WI38 (cell line): Measurements from ENCODE around the gene SLC16A4.
"Not testable (repeated sequence)": the region's sequence is repeated elsewhere in the genome, so short reads cannot be mapped to it uniquely, and the experiment has no call there.

Experiments used
- H3K4me3 ChIP-seq: 2 replicates; pipeline ENCODE4 v1.5.1; 2011; ENCODE audit warnings: low read depth, mild to moderate bottlenecking, control low read depth, low read length
- CTCF ChIP-seq: IDR thresholded peaks from 2 replicates; pipeline ENCODE4 v1.5.1; 2012; ENCODE audit warnings: low read depth, mild to moderate bottlenecking, control low read depth, low read length

Gene SLC16A4

GRCh38 chr1:110390692-110391245 lies at the start of gene SLC16A4:
Gene SLC16A4, minus strand, starts transcription at chr1:110391026. Its CDS starts 1,703 bp downstream, at chr1:110389323.
- no peak for TF ChIP-seq CTCF
- peak within 1 kb of the TSS; percentile 58 for H3K4me3 ChIP-seq

GRCh38 chr1:110439873-110440272 lies 49.0 kb upstream of the SLC16A4 start:
- not testable (repeated sequence) for H3K4me3 ChIP-seq

- no peak for TF ChIP-seq CTCF
- no peak overlapping the region for H3K4me3 ChIP-seq
Measured at GRCh38 chr1:110438893-110439292, 48.1 kb upstream of the SLC16A4 start.

GRCh38 chr1:110437645-110438299 lies 46.9 kb upstream of the SLC16A4 start:
- not testable (repeated sequence) for H3K4me3 ChIP-seq

GRCh38 chr1:110436635-110437034 lies 45.8 kb upstream of the SLC16A4 start:
- no peak for TF ChIP-seq CTCF
- no peak overlapping the region for H3K4me3 ChIP-seq

- no peak for TF ChIP-seq CTCF
- H3K4me3 ChIP-seq, result no peak overlapping the region
Measured at GRCh38 chr1:110434946-110435345, 44.1 kb upstream of the SLC16A4 start.

GRCh38 chr1:110433803-110434202 lies 43.0 kb upstream of the SLC16A4 start:
- H3K4me3 ChIP-seq, result no peak overlapping the region
- TF ChIP-seq CTCF, result no peak

GRCh38 chr1:110433213-110433612 lies 42.4 kb upstream of the SLC16A4 start:
- H3K4me3 ChIP-seq, result no peak overlapping the region
- no peak for TF ChIP-seq CTCF
